Calu3 (cell line): Measurements from ENCODE around the gene ANO3. TPM values are rescaled to one million over a fixed set of nuclear protein-coding genes. Genes with fewer than 3 reads are reported as not detected.

Experiments used
- BruUV-seq: library from RNA; stranded (reverse); fragments of 400-500 nt; replicated peaks from 2 replicates; lab custom pipeline; 2021; lab: Mats Ljungman, UMichigan
- CTCF ChIA-PET: fragments of 300-600 bp; sonication (Branson Sonifier 250); formaldehyde crosslinking; loops from one replicate; lab custom pipeline; 2022; ENCODE audit warnings: antibody characterized with exemption; lab: Charles Lee
- DNase-seq: peaks from one replicate; pipeline ENCODE4 v3.0.0; 2022
- H3K27ac Mint-ChIP-seq: one replicate; pipeline ENCODE4 v1.8.0; 2022; ENCODE audit warnings: mixed read lengths; ENCODE audit not compliant: unreplicated experiment
- H3K27me3 Mint-ChIP-seq: one replicate; pipeline ENCODE4 v1.8.0; 2022; ENCODE audit warnings: mixed read lengths; ENCODE audit not compliant: unreplicated experiment
- H3K36me3 Mint-ChIP-seq: one replicate; pipeline ENCODE4 v1.8.0; 2022; ENCODE audit warnings: mild to moderate bottlenecking, moderate library complexity, mixed read lengths; ENCODE audit not compliant: insufficient read depth, unreplicated experiment
- H3K4me1 Mint-ChIP-seq: one replicate; pipeline ENCODE4 v1.8.0; 2022; ENCODE audit warnings: mild to moderate bottlenecking, low read depth, mixed read lengths; ENCODE audit not compliant: unreplicated experiment
- H3K4me3 Mint-ChIP-seq: one replicate; pipeline ENCODE4 v1.8.0; 2022; ENCODE audit warnings: mild to moderate bottlenecking, low read depth, moderate library complexity, mixed read lengths; ENCODE audit not compliant: unreplicated experiment
- H3K9me3 Mint-ChIP-seq: one replicate; pipeline ENCODE4 v1.8.0; 2022; ENCODE audit warnings: low read depth, mixed read lengths; ENCODE audit not compliant: unreplicated experiment
- intact Hi-C: fragments of 100-400 bp; cut with micrococcal nuclease; formaldehyde crosslinking; loops from one replicate; pipeline ENCODE4 v1.10.0; 2022; ENCODE audit not compliant: unreplicated experiment
- total RNA-seq: library from RNA; stranded (reverse); gene quantifications from 2 replicates; pipeline ENCODE4 v1.2.3, GENCODE V29; 2022
- TF ChIP-seq, protein P1 (sequence below): fragments of 200-600 bp; IDR thresholded peaks from one replicate; pipeline ENCODE4 v1.8.0; 2022; ENCODE audit warnings: antibody characterized with exemption; ENCODE audit not compliant: unreplicated experiment

The ANO3 gene
- total RNA-seq, 1 experiment from 2014 or later, result not detected

- BruUV-seq, result no TSS peak
- CTCF ChIA-PET, result no interaction called here
These were observed 133.3 kb downstream of the ANO3 start for GRCh38 chr11:26465274-26465673.

DNA sequence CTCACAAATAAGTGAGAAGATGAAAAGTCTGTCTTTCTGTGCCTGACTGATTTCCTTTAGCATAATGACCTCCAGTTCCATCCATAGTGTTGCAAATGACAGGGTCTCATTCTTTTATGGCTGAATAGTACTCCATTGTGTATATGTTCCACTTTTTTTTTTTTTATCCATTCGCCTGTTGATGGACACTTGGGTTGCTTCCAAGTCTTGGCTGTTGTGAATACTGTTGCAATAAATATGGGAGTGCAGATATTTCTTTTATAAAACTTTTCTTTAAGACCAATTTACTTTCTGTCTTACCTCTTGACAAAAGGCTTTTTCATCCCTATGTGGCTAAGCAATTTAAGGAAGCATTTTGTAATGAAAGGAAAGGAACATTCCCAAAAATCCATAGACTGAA, 135.6 kb downstream of the ANO3 start:
- CTCF ChIA-PET, result no interaction called here
- BruUV-seq, result no TSS peak
- Mint-ChIP-seq H3K36me3 (no peaks in the 10 kb centered on the region), H3K27ac (no peak overlapping the region), H3K27me3 (no peaks in the 10 kb centered on the region), H3K4me3 (no peak overlapping the region), H3K9me3 (no peaks in the 10 kb centered on the region), H3K4me1 (no peaks in the 10 kb centered on the region)
- TF ChIP-seq, protein P1, sequence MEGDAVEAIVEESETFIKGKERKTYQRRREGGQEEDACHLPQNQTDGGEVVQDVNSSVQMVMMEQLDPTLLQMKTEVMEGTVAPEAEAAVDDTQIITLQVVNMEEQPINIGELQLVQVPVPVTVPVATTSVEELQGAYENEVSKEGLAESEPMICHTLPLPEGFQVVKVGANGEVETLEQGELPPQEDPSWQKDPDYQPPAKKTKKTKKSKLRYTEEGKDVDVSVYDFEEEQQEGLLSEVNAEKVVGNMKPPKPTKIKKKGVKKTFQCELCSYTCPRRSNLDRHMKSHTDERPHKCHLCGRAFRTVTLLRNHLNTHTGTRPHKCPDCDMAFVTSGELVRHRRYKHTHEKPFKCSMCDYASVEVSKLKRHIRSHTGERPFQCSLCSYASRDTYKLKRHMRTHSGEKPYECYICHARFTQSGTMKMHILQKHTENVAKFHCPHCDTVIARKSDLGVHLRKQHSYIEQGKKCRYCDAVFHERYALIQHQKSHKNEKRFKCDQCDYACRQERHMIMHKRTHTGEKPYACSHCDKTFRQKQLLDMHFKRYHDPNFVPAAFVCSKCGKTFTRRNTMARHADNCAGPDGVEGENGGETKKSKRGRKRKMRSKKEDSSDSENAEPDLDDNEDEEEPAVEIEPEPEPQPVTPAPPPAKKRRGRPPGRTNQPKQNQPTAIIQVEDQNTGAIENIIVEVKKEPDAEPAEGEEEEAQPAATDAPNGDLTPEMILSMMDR, result no peak
- intact Hi-C loops, result no loop called here
- no peak for DNase-seq

More at GRCh38 chr11:26465274-26465673, 133.3 kb downstream of the ANO3 start:
- Mint-ChIP-seq H3K36me3 (no peaks in the 10 kb centered on the region), H3K27me3 (no peaks in the 10 kb centered on the region), H3K4me3 (no peak overlapping the region), H3K27ac (no peak overlapping the region), H3K9me3 (no peaks in the 10 kb centered on the region), H3K4me1 (no peaks in the 10 kb centered on the region)
- no peak for DNase-seq
- TF ChIP-seq, protein P1, result no peak
- intact Hi-C loops, result no loop called here

DNA sequence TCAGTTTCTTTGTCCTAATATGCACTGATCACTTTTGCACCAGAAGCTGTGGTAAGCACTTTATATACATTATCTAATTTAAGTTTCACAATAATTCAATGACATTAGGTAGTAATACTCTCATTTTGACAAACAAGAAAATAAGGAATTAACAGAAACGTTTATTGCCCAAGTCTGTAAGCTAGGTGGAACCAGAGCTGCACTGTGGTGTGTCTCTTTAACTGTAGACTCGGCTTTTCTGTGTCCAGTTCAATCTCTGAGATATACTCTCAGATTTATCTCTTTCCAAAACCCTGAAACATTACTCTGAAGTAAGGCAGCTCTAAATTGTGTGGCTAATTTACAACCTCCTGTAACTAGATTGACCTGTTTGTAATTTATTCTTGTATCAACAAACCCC, 139.1 kb downstream of the ANO3 start:
- no peak overlapping the region for H3K4me3 Mint-ChIP-seq
- no peak for DNase-seq
- H3K27ac Mint-ChIP-seq, result no peak overlapping the region
- no peaks in the 10 kb centered on the region for H3K27me3 Mint-ChIP-seq
- intact Hi-C loops, result loop anchor here (5.0 to 10.0 kb wide), 2 partner anchors 174 kb away; no protein-coding TSS in a partner anchor
- no peaks in the 10 kb centered on the region for H3K36me3 Mint-ChIP-seq
- H3K4me1 Mint-ChIP-seq, result peaks cover 5% of the 10 kb centered on the region
- TF ChIP-seq, protein P1, result no peak
- CTCF ChIA-PET, result no interaction called here
- no peaks in the 10 kb centered on the region for H3K9me3 Mint-ChIP-seq
- BruUV-seq, result no TSS peak

- CTCF ChIA-PET, result interaction anchor here (0.6 kb wide), 2 partner anchors 10 to 43 kb away, joined by 3 read pairs; no protein-coding TSS in a partner anchor
- no peaks in the 10 kb centered on the region for H3K27me3 Mint-ChIP-seq
- BruUV-seq, result no TSS peak
- H3K9me3 Mint-ChIP-seq, result no peaks in the 10 kb centered on the region
- TF ChIP-seq, protein P1, result no peak
- H3K4me1 Mint-ChIP-seq, result peaks cover 5% of the 10 kb centered on the region
- peak overlapping the region; percentile 56 for H3K27ac Mint-ChIP-seq
- peak; percentile 0 for DNase-seq
- H3K4me3 Mint-ChIP-seq, result peak overlapping the region; percentile 18
- no peaks in the 10 kb centered on the region for H3K36me3 Mint-ChIP-seq
- intact Hi-C loops, result loop anchor here (5.0 to 10.0 kb wide), 2 partner anchors 171 to 176 kb away; no protein-coding TSS in a partner anchor
These were observed 141.6 kb downstream of the ANO3 start for GRCh38 chr11:26473216-26474194.
